A549 (cell line): ENCODE measurements around the gene NSL1. TPM values are rescaled to one million over a fixed set of nuclear protein-coding genes. Genes with fewer than 3 reads are reported as not detected.

ENCODE experiments used
- ATAC-seq, 2 experiments: fragments of 200-7000 bp in 1 of 2; fragments of >200 bp in 1 of 2; cut with Nextera tagmentation in 1 of 2; cut with Tn5 transposase in 1 of 2; 3 replicates each; pipeline versions ENCODE4 v1.8.0 to v1.9.1; 2018 to 2020; ENCODE audit warnings: mild to moderate bottlenecking in 1 of 2, moderate library complexity in 1 of 2
- CTCF ChIA-PET: fragments of 300-600 bp; sonication (Branson Sonifier 250); formaldehyde crosslinking; extraction: SDS; loops from one replicate; lab custom pipeline; 2021; ENCODE audit warnings: antibody characterized with exemption, inconsistent platforms; lab: Yijun Ruan, JAX
- POLR2A ChIA-PET: fragments of 350-600 bp; formaldehyde crosslinking; extraction: SDS; loops from one replicate; lab custom pipeline; 2021; ENCODE audit warnings: antibody characterized with exemption, inconsistent platforms; lab: Yijun Ruan, JAX
- DNase-seq, 2 experiments: peaks; one replicate each; pipeline versions ENCODE4 v3.0.0 to v3.0.0-alpha.2; 2011 to 2016; ENCODE audit warnings: low read depth in 1 of 2, low spot score in 1 of 2
- FAIRE-seq: peaks from 2 replicates; lab custom pipeline; 2011; peaks lifted over from hg19 to GRCh38; lab: Jason Lieb, UNC
- H3K27ac ChIP-seq, 2 experiments: fragments of >200 bp; sonication (Bioruptor Twin); formaldehyde crosslinking; 3 replicates each; pipeline ENCODE4 v1.5.1; 2016 to 2017
- H3K4me1 ChIP-seq: fragments of >200 bp; sonication (Bioruptor Twin); formaldehyde crosslinking; 3 replicates; pipeline ENCODE4 v1.6.1; 2016
- H3K4me2 ChIP-seq: fragments of >200 bp; sonication (Bioruptor Twin); formaldehyde crosslinking; 3 replicates; pipeline ENCODE4 v1.6.1; 2016
- H3K4me3 ChIP-seq: fragments of >200 bp; sonication (Bioruptor Twin); formaldehyde crosslinking; 3 replicates; pipeline ENCODE4 v1.5.1; 2016
- H3K9me3 ChIP-seq: fragments of >200 bp; sonication (Bioruptor Twin); formaldehyde crosslinking; 3 replicates; pipeline ENCODE4 v1.6.1; 2016
- BHLHE40 ChIP-seq: IDR thresholded peaks from 2 replicates; pipeline ENCODE4 v1.6.1; 2012; ENCODE audit warnings: low read depth, low read length, inconsistent platforms
- CEBPB ChIP-seq, 2 experiments: fragments of >200 bp in 1 of 2; sonication (Bioruptor Twin) in 1 of 2; formaldehyde crosslinking in 1 of 2; IDR thresholded peaks; 2 replicates each; pipeline ENCODE4 v1.6.1; 2012 to 2016
- EHF ChIP-seq: fragments of 250-450 bp; sonication (Bioruptor Pico); IDR thresholded peaks from 2 replicates; pipeline ENCODE4 v1.5.0; 2020; ENCODE audit warnings: mild to moderate bottlenecking
- EHMT2 ChIP-seq: fragments of 200-600 bp; sonication (generic); IDR thresholded peaks from 2 replicates; pipeline ENCODE4 v1.6.1; 2016; ENCODE audit warnings: antibody characterized with exemption, low read depth, mild to moderate bottlenecking, moderate library complexity
- EP300 ChIP-seq, 2 experiments: fragments of >200 bp; sonication (Bioruptor Twin); formaldehyde crosslinking; IDR thresholded peaks; 2 replicates in 1 of 2; 3 replicates in 1 of 2; pipeline ENCODE4 v1.6.1; 2016 to 2017
- FOSL2 ChIP-seq, 2 experiments: fragments of 450-650 bp in 1 of 2; fragments of >200 bp in 1 of 2; sonication (Bioruptor Twin) in 1 of 2; formaldehyde crosslinking; IDR thresholded peaks; 2 replicates each; pipeline versions ENCODE4 v1.5.0 to v1.6.1; 2016 to 2020; ENCODE audit warnings: mild to moderate bottlenecking in 1 of 2, moderate library complexity in 1 of 2
- FOXS1 ChIP-seq: fragments of 250-450 bp; sonication (Bioruptor Pico); IDR thresholded peaks from 2 replicates; pipeline ENCODE4 v1.5.0; 2020; ENCODE audit warnings: mild to moderate bottlenecking, moderate library complexity
- HDAC2 ChIP-seq: fragments of 200-600 bp; sonication (generic); IDR thresholded peaks from 2 replicates; pipeline ENCODE4 v1.6.1; 2016
- HOXA7 ChIP-seq: fragments of 250-450 bp; sonication (Bioruptor Pico); IDR thresholded peaks from 2 replicates; pipeline ENCODE4 v1.5.0; 2020; ENCODE audit warnings: mild to moderate bottlenecking, moderate library complexity
- JUNB ChIP-seq: fragments of >200 bp; sonication (Bioruptor Twin); formaldehyde crosslinking; IDR thresholded peaks from 2 replicates; pipeline ENCODE4 v1.6.1; 2016
- KDM1A ChIP-seq: fragments of 200-600 bp; sonication (generic); IDR thresholded peaks from 2 replicates; pipeline ENCODE4 v1.6.1; 2016; ENCODE audit warnings: low read depth, mild to moderate bottlenecking
- MAFK ChIP-seq: fragments of 450-650 bp; IDR thresholded peaks from 2 replicates; pipeline ENCODE4 v1.6.1; 2014; ENCODE audit not compliant: partially characterized antibody
- MAZ ChIP-seq: fragments of 150-350 bp; IDR thresholded peaks from 2 replicates; pipeline ENCODE4 v1.6.1; 2014; ENCODE audit warnings: antibody characterized with exemption, low read depth, low read length, borderline replicate concordance
- NFE2L2 ChIP-seq: fragments of 150-350 bp; conservative IDR thresholded peaks from 2 replicates; pipeline ENCODE4 v1.6.1; 2014; ENCODE audit warnings: low read length
- NPAS2 ChIP-seq: fragments of 250-450 bp; sonication (Bioruptor Pico); IDR thresholded peaks from 2 replicates; pipeline ENCODE4 v1.8.0; 2022; ENCODE audit warnings: mild to moderate bottlenecking, moderate library complexity, borderline replicate concordance
- PHF8 ChIP-seq: fragments of 200-600 bp; sonication (generic); IDR thresholded peaks from 2 replicates; pipeline ENCODE4 v1.6.1; 2016; ENCODE audit warnings: low read depth, mild to moderate bottlenecking, antibody characterized with exemption, moderate library complexity, borderline replicate concordance
- POLR2A ChIP-seq: IDR thresholded peaks from 2 replicates; pipeline ENCODE4 v1.6.1; 2012; ENCODE audit warnings: mild to moderate bottlenecking, low read length
- RAD21 ChIP-seq, 2 experiments: fragments of >200 bp in 1 of 2; sonication (Bioruptor Twin) in 1 of 2; formaldehyde crosslinking in 1 of 2; IDR thresholded peaks in 1 of 2; conservative IDR thresholded peaks in 1 of 2; 2 replicates in 1 of 2; 3 replicates in 1 of 2; pipeline ENCODE4 v1.6.1; 2012 to 2018; ENCODE audit warnings: inconsistent platforms in 1 of 2
- RARB ChIP-seq: fragments of 250-450 bp; sonication (Bioruptor Pico); IDR thresholded peaks from 2 replicates; pipeline ENCODE4 v1.8.0; 2021; ENCODE audit warnings: mild to moderate bottlenecking, moderate library complexity
- RNF2 ChIP-seq: fragments of 200-600 bp; sonication (generic); IDR thresholded peaks from 2 replicates; pipeline ENCODE4 v1.6.1; 2016; ENCODE audit warnings: low read depth, mild to moderate bottlenecking, antibody characterized with exemption, moderate library complexity, borderline replicate concordance
- SMC3 ChIP-seq: fragments of >200 bp; sonication (Bioruptor Twin); formaldehyde crosslinking; IDR thresholded peaks from 3 replicates; pipeline ENCODE4 v1.6.1; 2018; ENCODE audit warnings: inconsistent platforms
- WGBS: methylation state at CpG from one replicate; pipeline ENCODE4 v1.1.6; 2017; ENCODE audit errors: missing lambda C conversion rate; 5-methylcytosine and 5-hydroxymethylcytosine counted together
- polyA plus RNA-seq, 4 experiments: library from polyadenylated mRNA; depleted of rRNA in 3 of 4; stranded (reverse); fragments of >200 nt; fragmentation: RNase III in 1 of 4; extraction: RNeasy Plus Mini Kit Qiagen cat#74134 plus additional on column Dnase treatment in 1 of 4; gene quantifications; 2 replicates in 3 of 4; 3 replicates in 1 of 4; pipeline ENCODE4 v1.2.3, GENCODE V29; 2011 to 2017
- TF ChIP-seq, protein P1 (sequence below): IDR thresholded peaks from 2 replicates; pipeline ENCODE4 v1.6.1; 2012
- TF ChIP-seq, protein P2 (sequence below): fragments of >200 bp; sonication (Bioruptor Twin); formaldehyde crosslinking; IDR thresholded peaks from 3 replicates; pipeline ENCODE4 v1.5.1; 2016
- TF ChIP-seq, protein P3 (sequence below): IDR thresholded peaks from 2 replicates; pipeline ENCODE4 v1.6.1; 2012
- TF ChIP-seq, protein P4 (sequence below): fragments of >200 bp; sonication (Bioruptor Twin); formaldehyde crosslinking; IDR thresholded peaks from 3 replicates; pipeline ENCODE4 v1.6.1; 2016
- TF ChIP-seq, protein P5 (sequence below): IDR thresholded peaks from 2 replicates; pipeline ENCODE4 v1.6.1; 2012; ENCODE audit warnings: low read depth, borderline replicate concordance
- TF ChIP-seq, protein P6 (sequence below): fragments of 150-350 bp; IDR thresholded peaks from 2 replicates; pipeline ENCODE4 v1.6.1; 2014; ENCODE audit warnings: low read depth, mild to moderate bottlenecking, low read length
- TF ChIP-seq, protein P7 (sequence below): fragments of 450-650 bp; IDR thresholded peaks from 2 replicates; pipeline ENCODE4 v1.6.1; 2014; ENCODE audit warnings: antibody characterized with exemption

Gene NSL1
- polyA plus RNA-seq, 2 of the 4 experiments (the other 2 are of a cell fraction) = 44.9 to 47.9 TPM

DNA sequence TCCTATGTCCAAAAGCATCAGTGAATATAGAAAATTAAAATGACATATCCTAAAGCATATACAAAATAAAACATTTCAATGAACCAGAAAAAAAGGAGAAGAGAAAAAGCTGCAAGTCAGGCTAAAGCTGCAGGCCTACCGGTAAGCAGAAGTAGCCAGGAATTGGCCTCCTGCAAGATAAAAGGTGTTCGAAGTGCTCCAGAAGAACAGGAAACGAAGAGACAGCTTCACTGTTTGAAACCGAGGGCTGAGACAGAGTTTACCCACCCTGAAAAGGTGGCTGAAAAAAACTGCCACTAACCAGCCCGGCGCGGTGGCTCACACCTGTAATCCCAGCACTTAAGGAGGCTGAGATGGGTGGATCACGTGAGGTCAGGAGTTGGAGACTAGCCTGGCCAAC is 37.4 kb downstream of the NSL1 start (continued):
- no peak for TF ChIP-seq RAD21 (conservative IDR thresholded peaks at IDR 0.05 in 1 of 2, IDR thresholded peaks at IDR 0.05 in 1 of 2)

DNA sequence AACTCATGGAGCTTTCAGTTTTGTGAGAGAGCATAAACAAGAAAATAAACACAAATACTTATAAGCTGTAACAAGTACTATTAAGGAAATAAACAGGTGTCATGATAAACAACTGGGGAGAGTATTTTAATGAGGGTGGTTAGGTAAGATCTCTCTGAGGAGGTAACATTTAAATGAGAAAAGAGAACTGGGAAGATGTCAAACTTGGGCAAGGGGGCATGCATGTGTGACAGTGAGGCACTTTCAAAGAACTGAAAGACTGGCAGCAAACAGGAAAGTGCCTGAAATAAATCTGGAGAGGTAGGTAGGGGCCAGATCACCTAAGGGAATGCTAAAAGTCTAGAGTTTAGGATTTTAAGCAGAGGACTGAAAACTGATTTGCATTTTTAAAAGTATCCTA is 37.8 kb downstream of the NSL1 start:
- no peak for ATAC-seq
- no peak for DNase-seq
- ChIA-PET POLR2A (no interaction called here), CTCF (interaction anchor here (0.6 to 5.6 kb wide), 4 partner anchors 22 to 298 kb away, joined by 3 to 53 read pairs (median 4); no protein-coding TSS in a partner anchor)
- Histone ChIP-seq H3K4me3 (no peak overlapping the region), H3K27ac (no peak overlapping the region), H3K4me2 (no peak overlapping the region), H3K9me3 (no peaks in the 10 kb centered on the region), H3K4me1 (peaks cover 12% of the 10 kb centered on the region)
- FAIRE-seq = no peak
- TF ChIP-seq, protein P1, sequence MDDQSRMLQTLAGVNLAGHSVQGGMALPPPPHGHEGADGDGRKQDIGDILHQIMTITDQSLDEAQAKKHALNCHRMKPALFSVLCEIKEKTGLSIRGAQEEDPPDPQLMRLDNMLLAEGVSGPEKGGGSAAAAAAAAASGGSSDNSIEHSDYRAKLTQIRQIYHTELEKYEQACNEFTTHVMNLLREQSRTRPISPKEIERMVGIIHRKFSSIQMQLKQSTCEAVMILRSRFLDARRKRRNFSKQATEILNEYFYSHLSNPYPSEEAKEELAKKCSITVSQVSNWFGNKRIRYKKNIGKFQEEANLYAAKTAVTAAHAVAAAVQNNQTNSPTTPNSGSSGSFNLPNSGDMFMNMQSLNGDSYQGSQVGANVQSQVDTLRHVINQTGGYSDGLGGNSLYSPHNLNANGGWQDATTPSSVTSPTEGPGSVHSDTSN = no peak
- no peak for TF ChIP-seq MAZ
- TF ChIP-seq CEBPB (IDR thresholded peaks at IDR 0.05) = no peak
- no peak for TF ChIP-seq RNF2
- TF ChIP-seq, protein P2, sequence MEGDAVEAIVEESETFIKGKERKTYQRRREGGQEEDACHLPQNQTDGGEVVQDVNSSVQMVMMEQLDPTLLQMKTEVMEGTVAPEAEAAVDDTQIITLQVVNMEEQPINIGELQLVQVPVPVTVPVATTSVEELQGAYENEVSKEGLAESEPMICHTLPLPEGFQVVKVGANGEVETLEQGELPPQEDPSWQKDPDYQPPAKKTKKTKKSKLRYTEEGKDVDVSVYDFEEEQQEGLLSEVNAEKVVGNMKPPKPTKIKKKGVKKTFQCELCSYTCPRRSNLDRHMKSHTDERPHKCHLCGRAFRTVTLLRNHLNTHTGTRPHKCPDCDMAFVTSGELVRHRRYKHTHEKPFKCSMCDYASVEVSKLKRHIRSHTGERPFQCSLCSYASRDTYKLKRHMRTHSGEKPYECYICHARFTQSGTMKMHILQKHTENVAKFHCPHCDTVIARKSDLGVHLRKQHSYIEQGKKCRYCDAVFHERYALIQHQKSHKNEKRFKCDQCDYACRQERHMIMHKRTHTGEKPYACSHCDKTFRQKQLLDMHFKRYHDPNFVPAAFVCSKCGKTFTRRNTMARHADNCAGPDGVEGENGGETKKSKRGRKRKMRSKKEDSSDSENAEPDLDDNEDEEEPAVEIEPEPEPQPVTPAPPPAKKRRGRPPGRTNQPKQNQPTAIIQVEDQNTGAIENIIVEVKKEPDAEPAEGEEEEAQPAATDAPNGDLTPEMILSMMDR = no peak
- no peak for TF ChIP-seq EHF (CRISPR knock-in tag)
- no peak for TF ChIP-seq SMC3
- no peak for TF ChIP-seq RARB
- TF ChIP-seq, protein P3, sequence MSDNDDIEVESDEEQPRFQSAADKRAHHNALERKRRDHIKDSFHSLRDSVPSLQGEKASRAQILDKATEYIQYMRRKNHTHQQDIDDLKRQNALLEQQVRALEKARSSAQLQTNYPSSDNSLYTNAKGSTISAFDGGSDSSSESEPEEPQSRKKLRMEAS = no peak
- TF ChIP-seq, protein P4, sequence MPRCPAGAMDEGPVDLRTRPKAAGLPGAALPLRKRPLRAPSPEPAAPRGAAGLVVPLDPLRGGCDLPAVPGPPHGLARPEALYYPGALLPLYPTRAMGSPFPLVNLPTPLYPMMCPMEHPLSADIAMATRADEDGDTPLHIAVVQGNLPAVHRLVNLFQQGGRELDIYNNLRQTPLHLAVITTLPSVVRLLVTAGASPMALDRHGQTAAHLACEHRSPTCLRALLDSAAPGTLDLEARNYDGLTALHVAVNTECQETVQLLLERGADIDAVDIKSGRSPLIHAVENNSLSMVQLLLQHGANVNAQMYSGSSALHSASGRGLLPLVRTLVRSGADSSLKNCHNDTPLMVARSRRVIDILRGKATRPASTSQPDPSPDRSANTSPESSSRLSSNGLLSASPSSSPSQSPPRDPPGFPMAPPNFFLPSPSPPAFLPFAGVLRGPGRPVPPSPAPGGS = no peak
- no peak for TF ChIP-seq NFE2L2
- no peak for TF ChIP-seq EP300 (IDR thresholded peaks at IDR 0.05)
- TF ChIP-seq, protein P5, sequence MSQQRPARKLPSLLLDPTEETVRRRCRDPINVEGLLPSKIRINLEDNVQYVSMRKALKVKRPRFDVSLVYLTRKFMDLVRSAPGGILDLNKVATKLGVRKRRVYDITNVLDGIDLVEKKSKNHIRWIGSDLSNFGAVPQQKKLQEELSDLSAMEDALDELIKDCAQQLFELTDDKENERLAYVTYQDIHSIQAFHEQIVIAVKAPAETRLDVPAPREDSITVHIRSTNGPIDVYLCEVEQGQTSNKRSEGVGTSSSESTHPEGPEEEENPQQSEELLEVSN = no peak
- no peak for TF ChIP-seq FOSL2 (IDR thresholded peaks at IDR 0.05)
- no peak for TF ChIP-seq FOSL2 (CRISPR knock-in tag; IDR thresholded peaks at IDR 0.05)
- TF ChIP-seq MAFK = no peak

DNA sequence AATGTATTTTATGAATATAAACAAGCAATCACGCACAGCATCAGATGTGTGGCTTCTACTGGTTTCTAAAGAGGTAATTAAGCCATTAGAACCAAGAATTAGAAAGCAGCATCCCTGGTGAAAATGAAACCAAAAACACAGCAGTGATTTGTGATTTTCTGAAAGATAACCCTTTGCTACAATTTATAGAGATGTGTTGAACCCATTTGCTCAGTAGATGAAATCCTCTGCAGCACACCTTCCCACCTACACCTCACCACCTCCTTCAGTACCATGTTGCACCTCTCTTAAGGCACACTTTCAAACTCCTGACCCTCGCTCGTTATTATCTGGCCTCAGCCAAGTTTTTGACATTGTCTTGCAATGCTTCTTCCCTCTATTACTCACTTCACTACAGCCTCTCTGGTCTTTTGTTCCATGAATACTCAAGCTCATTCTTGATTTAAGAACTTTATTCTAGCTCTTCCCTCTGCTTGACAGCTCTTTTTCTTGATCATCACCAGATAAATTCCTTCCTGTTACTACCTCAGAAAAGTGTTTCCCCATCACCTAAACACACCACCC is 38.6 kb downstream of the NSL1 start:
- ChIA-PET POLR2A (no interaction called here), CTCF (interaction anchor here (0.6 to 5.6 kb wide), 5 partner anchors 14 to 297 kb away, joined by 3 to 53 read pairs (median 3); no protein-coding TSS in a partner anchor)
- Histone ChIP-seq H3K4me2 (peak overlapping the region; percentile 28; the same call in 2 of the 3 replicates), H3K9me3 (no peaks in the 10 kb centered on the region), H3K4me3 (no peak overlapping the region), H3K4me1 (peaks cover 12% of the 10 kb centered on the region), H3K27ac (no peak overlapping the region)
- 93% methylated on average over 3 of the region's 3 CpGs for WGBS
- ATAC-seq (no peak), FAIRE-seq (no peak), DNase-seq (no peak)
- TF ChIP-seq, protein P6, sequence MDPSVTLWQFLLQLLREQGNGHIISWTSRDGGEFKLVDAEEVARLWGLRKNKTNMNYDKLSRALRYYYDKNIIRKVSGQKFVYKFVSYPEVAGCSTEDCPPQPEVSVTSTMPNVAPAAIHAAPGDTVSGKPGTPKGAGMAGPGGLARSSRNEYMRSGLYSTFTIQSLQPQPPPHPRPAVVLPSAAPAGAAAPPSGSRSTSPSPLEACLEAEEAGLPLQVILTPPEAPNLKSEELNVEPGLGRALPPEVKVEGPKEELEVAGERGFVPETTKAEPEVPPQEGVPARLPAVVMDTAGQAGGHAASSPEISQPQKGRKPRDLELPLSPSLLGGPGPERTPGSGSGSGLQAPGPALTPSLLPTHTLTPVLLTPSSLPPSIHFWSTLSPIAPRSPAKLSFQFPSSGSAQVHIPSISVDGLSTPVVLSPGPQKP = no peak
- TF ChIP-seq KDM1A (no peak), RAD21 (conservative IDR thresholded peaks at IDR 0.05 in 1 of 2, IDR thresholded peaks at IDR 0.05 in 1 of 2) (no peak), FOSL2 (IDR thresholded peaks at IDR 0.05) (no peak), FOSL2 (CRISPR knock-in tag; IDR thresholded peaks at IDR 0.05) (no peak), POLR2A (no peak), FOXS1 (CRISPR knock-in tag) (no peak), HDAC2 (no peak), NFE2L2 (no peak), JUNB (no peak), EHMT2 (no peak), HOXA7 (CRISPR knock-in tag) (no peak), RARB (no peak), PHF8 (no peak), BHLHE40 (no peak), NPAS2 (CRISPR knock-in tag) (no peak)
- TF ChIP-seq, protein P5 = no peak
- TF ChIP-seq, protein P7, sequence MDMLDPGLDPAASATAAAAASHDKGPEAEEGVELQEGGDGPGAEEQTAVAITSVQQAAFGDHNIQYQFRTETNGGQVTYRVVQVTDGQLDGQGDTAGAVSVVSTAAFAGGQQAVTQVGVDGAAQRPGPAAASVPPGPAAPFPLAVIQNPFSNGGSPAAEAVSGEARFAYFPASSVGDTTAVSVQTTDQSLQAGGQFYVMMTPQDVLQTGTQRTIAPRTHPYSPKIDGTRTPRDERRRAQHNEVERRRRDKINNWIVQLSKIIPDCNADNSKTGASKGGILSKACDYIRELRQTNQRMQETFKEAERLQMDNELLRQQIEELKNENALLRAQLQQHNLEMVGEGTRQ = no peak
